HG02885 (cell line): ENCODE data around the gene LAMA5.

Experiments
- ATAC-seq: cut with Tn5 transposase; IDR thresholded peaks from one replicate; pipeline ENCODE4 v1.9.1; 2021; ENCODE audit warnings: mild to moderate bottlenecking; ENCODE audit not compliant: unreplicated experiment, poor library complexity

The LAMA5 gene

GRCh38 chr20:62307226-62308101 is 59.6 kb downstream of the LAMA5 start:
- no peak for ATAC-seq

GRCh38 chr20:62306414-62307187 is 60.5 kb downstream of the LAMA5 start:
- no peak for ATAC-seq

- ATAC-seq, result no peak
Observed at GRCh38 chr20:62305765-62306413, 61.2 kb downstream of the LAMA5 start.

GRCh38 chr20:62305149-62305764 is 61.9 kb downstream of the LAMA5 start:
- no peak for ATAC-seq

GRCh38 chr20:62304331-62305148 is 62.6 kb downstream of the LAMA5 start:
- ATAC-seq, result no peak

GRCh38 chr20:62303340-62304226 is 63.5 kb downstream of the LAMA5 start:
- ATAC-seq, result peak; percentile 2

- ATAC-seq, result no peak
Observed at GRCh38 chr20:62303062-62303339, 64.1 kb downstream of the LAMA5 start.

- ATAC-seq, result peak; percentile 86
Observed at GRCh38 chr20:62302341-62303061, 64.6 kb downstream of the LAMA5 start, which contains the start of gene ADRM1. Gene ADRM1 (plus strand): TSS chr20:62302997. CDS start chr20:62303569, 572 bp downstream.

GRCh38 chr20:62301773-62302340 is 65.3 kb downstream of the LAMA5 start:
- peak; percentile 27 for ATAC-seq

- no peak for ATAC-seq
Observed at GRCh38 chr20:62301111-62301668, 65.9 kb downstream of the LAMA5 start.

- ATAC-seq, result no peak
Observed at GRCh38 chr20:62300319-62300718, 66.8 kb downstream of the LAMA5 start.

GRCh38 chr20:62299666-62300236 is 67.4 kb downstream of the LAMA5 start:
- ATAC-seq, result no peak

GRCh38 chr20:62298577-62299249 is 68.4 kb downstream of the LAMA5 start:
- no peak for ATAC-seq

GRCh38 chr20:62297449-62298227 is 69.5 kb downstream of the LAMA5 start:
- ATAC-seq, result no peak

- no peak for ATAC-seq
Observed at GRCh38 chr20:62296724-62297448, 70.2 kb downstream of the LAMA5 start.
